ENCODE measurements around the gene KCNN3. TPM values are rescaled to one million over a fixed set of nuclear protein-coding genes. Genes with fewer than 3 reads are reported as not detected.

Gene KCNN3
- 0.10 and 0.19 TPM in 2 replicates for total RNA-seq

GRCh38 chr1:154870115-154870571, at the start of gene KCNN3:
KCNN3 (minus strand) TSS chr1:154870281; CDS start chr1:154869964, 317 bp downstream.

Other genes starting within 250 kb of the KCNN3 start
- 12.0 and 12.4 TPM in 2 replicates for gene PMVK, start 66.4 kb upstream of the KCNN3 start, total RNA-seq
- gene PBXIP1, start 85.8 kb upstream of the KCNN3 start, total RNA-seq, result 65.3 and 66.9 TPM in 2 replicates
- 13.1 and 14.0 TPM in 2 replicates for gene PYGO2, start 91.5 kb upstream of the KCNN3 start, total RNA-seq
- 255 and 277 TPM in 2 replicates for gene SHC1, start 100.5 kb upstream of the KCNN3 start, total RNA-seq
- gene CKS1B, start 104.4 kb upstream of the KCNN3 start, total RNA-seq, result 24.4 and 27.5 TPM in 2 replicates
- 10.0 and 13.7 TPM in 2 replicates for gene FLAD1, start 113.1 kb upstream of the KCNN3 start, total RNA-seq
- gene LENEP, start 123.3 kb upstream of the KCNN3 start, total RNA-seq, result not detected in 2 replicates
- gene ZBTB7B, start 132.5 kb upstream of the KCNN3 start, total RNA-seq, result 16.1 and 19.1 TPM in 2 replicates
- 0.06 TPM in 1 of 2 replicates, not detected in the other for gene DCST2, start 163.5 kb upstream of the KCNN3 start, total RNA-seq
- gene DCST1, start 163.5 kb upstream of the KCNN3 start, total RNA-seq, result not detected in 2 replicates
- 45.5 and 52.4 TPM in 2 replicates for gene ADAM15, start 181.0 kb upstream of the KCNN3 start, total RNA-seq
- 9.6 and 9.8 TPM in 2 replicates for gene EFNA4, start 193.5 kb upstream of the KCNN3 start, total RNA-seq
- 1.2 and 1.8 TPM in 2 replicates for gene EFNA3, start 208.6 kb upstream of the KCNN3 start, total RNA-seq